Measurements from ENCODE around the gene HOOK1.

The HOOK1 gene

GRCh38 chr1:59814901-59815825 lies at the start of gene HOOK1:
TSS of gene HOOK1 (plus strand) at chr1:59814949. CDS start at chr1:59815118, 169 bp downstream.
- no peak within 1 kb of the TSS for H3K4me3 ChIP-seq (ENCODE audit: low read length)
- no peak for DNase-seq (ENCODE audit: low read depth)
- TF ChIP-seq CTCF (conservative IDR thresholded peaks at IDR 0.05; ENCODE audit: low read length): no peak

- no peak for DNase-seq (ENCODE audit: low read depth)
- no peak for TF ChIP-seq CTCF (conservative IDR thresholded peaks at IDR 0.05; ENCODE audit: low read length)
- H3K4me3 ChIP-seq (ENCODE audit: low read length): no peak overlapping the region
These were observed 49.6 kb upstream of the HOOK1 start for GRCh38 chr1:59765011-59765730.

GRCh38 chr1:59766227-59766855 lies 48.4 kb upstream of the HOOK1 start:
- no peak overlapping the region for H3K4me3 ChIP-seq (ENCODE audit: low read length)
- no peak for TF ChIP-seq CTCF (conservative IDR thresholded peaks at IDR 0.05; ENCODE audit: low read length)
- peak; percentile 9 for DNase-seq (ENCODE audit: low read depth)

GRCh38 chr1:59767119-59767518 lies 47.6 kb upstream of the HOOK1 start:
- no peak for TF ChIP-seq CTCF (conservative IDR thresholded peaks at IDR 0.05; ENCODE audit: low read length)
- peak; percentile 43 for DNase-seq (ENCODE audit: low read depth)
- H3K4me3 ChIP-seq (ENCODE audit: low read length): no peak overlapping the region

- TF ChIP-seq CTCF (conservative IDR thresholded peaks at IDR 0.05; ENCODE audit: low read length): no peak
- DNase-seq (ENCODE audit: low read depth): no peak
- H3K4me3 ChIP-seq (ENCODE audit: low read length): no peak overlapping the region
These were observed 45.7 kb upstream of the HOOK1 start for GRCh38 chr1:59768792-59769735.

- no peak for DNase-seq (ENCODE audit: low read depth)
These were observed 45.0 kb upstream of the HOOK1 start for GRCh38 chr1:59769736-59770095.

More at GRCh38 chr1:59769736-59770095, 45.0 kb upstream of the HOOK1 start:
- TF ChIP-seq CTCF (conservative IDR thresholded peaks at IDR 0.05; ENCODE audit: low read length): no peak
- no peak overlapping the region for H3K4me3 ChIP-seq (ENCODE audit: low read length)

Measured in AG10803 (cell line).